Adipose tissue (tissue), 3 donors: ENCODE measurements around the gene EDC3. TPM values are rescaled to one million over a fixed set of nuclear protein-coding genes. Genes with fewer than 3 reads are reported as not detected.
"Not testable (repeated sequence)": the region's sequence is repeated elsewhere in the genome, so short reads cannot be mapped to it uniquely, and the experiment has no call there.

Experiments
- H3K27ac ChIP-seq: one replicate; pipeline ENCODE4 v1.5.1; 2013; ENCODE audit warnings: low read depth, low read length
- WGBS, 3 donors: extraction: QIAGEN DNeasy Blood & Tissue Kit; methylation state at CpG; one replicate each; pipeline ENCODE4 v1.1.7; 2013; 5-methylcytosine and 5-hydroxymethylcytosine counted together
- polyA plus RNA-seq, 3 donors: library from polyadenylated mRNA; stranded (reverse); fragments of 200-250 nt; gene quantifications; one replicate each; pipeline ENCODE4 v1.2.3, GENCODE V29; 2013
- donor health status: healthy with polysubstance abuse.
- donor health status: Bipolar disorder and iron deficiency.
- donor health status: healthy.

EDC3 gene
- polyA plus RNA-seq, 3 donors = 8.4 to 16.2 (median 13.4) TPM

- 72 to 77% (median 72%) methylated on average over 15 of the region's 15 CpGs for WGBS, 3 donors
Measured at GRCh38 chr15:74599156-74599555, 96.7 kb downstream of the EDC3 start.

DNA sequence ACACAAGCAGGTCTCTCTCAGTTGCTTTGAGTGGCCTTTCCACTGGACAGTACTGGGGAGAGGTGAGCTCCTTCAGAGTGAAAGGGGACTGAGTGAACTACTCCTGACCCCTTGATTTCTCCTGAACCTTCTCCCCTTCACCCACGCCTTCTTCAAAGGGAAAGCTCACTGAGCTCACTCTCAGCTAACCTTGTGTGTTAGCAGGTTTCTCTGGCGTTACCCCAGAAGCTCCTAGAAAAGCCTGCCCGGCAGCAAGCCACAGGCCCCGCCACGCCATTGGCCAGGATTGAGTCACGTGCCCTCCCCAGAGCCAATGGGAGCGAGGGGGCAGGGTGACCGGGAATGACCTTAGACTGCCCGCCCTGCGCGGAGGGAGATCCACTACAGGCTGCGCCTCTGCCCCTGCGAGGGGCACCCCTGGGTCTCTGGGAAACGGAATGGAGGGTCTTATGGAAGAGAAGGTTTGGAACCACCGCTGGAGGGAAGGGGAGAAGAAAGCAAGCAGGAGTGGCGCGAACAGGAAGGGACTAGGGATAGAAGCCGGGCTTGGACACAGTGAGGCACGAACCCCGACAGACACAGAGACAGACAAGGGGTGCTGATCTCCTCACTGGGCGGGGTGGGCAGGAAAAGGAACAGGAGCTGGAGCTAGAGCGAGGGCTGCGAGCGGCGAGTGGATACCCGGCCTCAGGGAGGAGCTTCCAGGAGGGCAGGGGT is 97.5 kb downstream of the EDC3 start:
- H3K27ac ChIP-seq = no peak overlapping the region
- WGBS, 3 donors = 0 to 1% (median 1%) methylated on average over 26 of the region's 26 CpGs

More at GRCh38 chr15:74599156-74599555, 96.7 kb downstream of the EDC3 start:
- no peak overlapping the region for H3K27ac ChIP-seq

- WGBS, 3 donors = 84 to 95% (median 90%) methylated on average over 10 to 16 of the region's 16 CpGs
- H3K27ac ChIP-seq = not testable (repeated sequence)
Measured at GRCh38 chr15:74597146-74597705, 98.6 kb downstream of the EDC3 start.

DNA sequence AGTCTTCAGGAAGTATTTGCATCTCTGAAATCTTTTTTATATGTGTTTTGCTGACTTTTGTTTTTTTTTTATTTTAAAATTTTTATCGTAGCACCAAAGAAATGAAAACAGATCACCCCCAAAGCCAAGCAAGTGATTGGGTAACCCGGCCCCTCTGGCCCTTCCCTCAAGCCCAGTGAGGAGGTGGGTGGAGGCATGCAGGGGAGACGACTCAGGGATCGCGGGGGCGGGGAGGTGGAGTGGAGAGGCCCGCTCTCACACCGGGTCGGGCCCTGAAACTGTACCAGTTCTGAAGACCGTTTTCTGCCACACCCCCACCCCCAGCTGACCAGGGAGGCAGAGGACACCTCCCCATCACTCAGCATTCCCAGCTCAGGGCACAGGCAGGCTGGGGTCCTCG is 99.1 kb downstream of the EDC3 start:
- 66 to 87% (median 75%) methylated on average over 5 to 10 of the region's 11 CpGs for WGBS, 3 donors
- H3K27ac ChIP-seq = not testable (repeated sequence)

DNA sequence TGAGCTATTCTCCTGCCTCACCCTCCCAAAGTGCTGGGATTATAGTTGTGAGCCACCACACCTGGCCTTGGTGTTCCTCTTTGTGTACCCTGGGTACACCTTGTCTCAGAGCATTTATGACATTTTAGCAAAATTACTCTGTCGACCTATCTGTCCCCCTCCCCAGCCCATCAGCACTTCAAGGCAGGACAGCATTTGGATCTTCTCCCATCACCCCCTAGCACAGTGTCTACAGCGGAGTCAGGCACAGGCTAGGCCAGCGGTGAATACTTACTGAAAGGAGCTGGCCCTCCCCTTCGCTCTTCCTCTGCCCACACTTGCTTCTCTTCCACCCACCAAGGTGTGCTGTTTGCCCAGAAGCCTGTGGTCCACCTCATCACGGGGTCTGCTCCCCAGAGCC is 100.6 kb downstream of the EDC3 start:
- no peak overlapping the region for H3K27ac ChIP-seq
- 95 to 97% (median 95%) methylated on average over 5 of the region's 5 CpGs for WGBS, 3 donors

GRCh38 chr15:74594455-74594854 is 101.4 kb downstream of the EDC3 start:
- 94 to 97% (median 96%) methylated on average over 4 of the region's 4 CpGs for WGBS, 3 donors

DNA sequence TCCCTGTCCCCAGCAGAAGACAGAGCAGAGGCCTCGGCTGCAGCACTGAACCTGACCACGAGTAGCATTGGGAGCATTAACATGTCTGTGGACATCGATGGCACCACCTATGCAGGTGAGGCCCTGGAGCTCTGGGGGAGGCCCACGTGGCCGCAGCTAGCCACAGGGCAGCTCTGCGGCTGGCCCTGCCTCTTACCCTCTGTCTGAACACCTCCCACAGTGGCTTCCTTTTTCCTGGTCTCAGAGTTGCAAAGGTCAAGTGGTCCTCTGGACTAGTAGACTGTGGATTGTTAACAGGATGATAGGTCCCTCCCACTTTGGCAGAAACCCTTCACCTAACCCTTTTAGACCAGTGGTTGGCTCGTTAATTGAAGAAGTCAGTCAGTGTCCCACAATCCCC is 102.7 kb downstream of the EDC3 start:
- no peak overlapping the region for H3K27ac ChIP-seq
- 80 to 90% (median 87%) methylated on average over 7 of the region's 7 CpGs for WGBS, 3 donors

More at GRCh38 chr15:74594455-74594854, 101.4 kb downstream of the EDC3 start:
- no peak overlapping the region for H3K27ac ChIP-seq

- no peak overlapping the region for H3K27ac ChIP-seq
- 33 to 91% (median 86%) methylated on average over 3 of the region's 3 CpGs for WGBS, 3 donors
Measured at GRCh38 chr15:74592222-74592621, 103.6 kb downstream of the EDC3 start.

- H3K27ac ChIP-seq = no peak overlapping the region
Measured at GRCh38 chr15:74589826-74590225, 106.0 kb downstream of the EDC3 start.

DNA sequence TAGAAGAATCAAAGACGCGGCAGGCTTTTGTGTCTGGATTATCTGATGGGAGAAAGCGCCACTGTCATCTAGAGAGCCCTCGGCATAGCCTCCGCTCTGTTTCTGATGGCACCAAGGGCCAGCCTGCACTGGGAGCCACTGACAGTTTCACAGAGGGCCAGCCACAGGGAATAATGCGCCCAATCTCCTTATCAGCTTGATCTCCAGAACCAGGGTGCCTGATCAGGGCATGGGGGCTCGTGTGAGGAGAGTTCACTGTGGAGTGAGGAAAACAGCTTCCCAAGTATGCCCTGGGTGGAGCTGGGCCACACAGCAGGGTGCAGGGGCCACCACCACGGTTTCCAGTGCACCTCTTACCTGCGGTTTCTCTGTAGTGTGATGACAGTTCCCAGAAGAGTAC is 110.0 kb downstream of the EDC3 start:
- no peak overlapping the region for H3K27ac ChIP-seq
- WGBS, 3 donors = 93 to 98% (median 96%) methylated on average over 9 of the region's 9 CpGs

More at GRCh38 chr15:74589826-74590225, 106.0 kb downstream of the EDC3 start:
- 74 to 90% (median 77%) methylated on average over 6 of the region's 6 CpGs for WGBS, 3 donors

- WGBS, 3 donors = 43 to 64% (median 60%) methylated on average over 3 of the region's 3 CpGs
- no peak overlapping the region for H3K27ac ChIP-seq
Measured at GRCh38 chr15:74585191-74585590, 110.6 kb downstream of the EDC3 start.

- 78 to 91% (median 90%) methylated on average over 4 of the region's 4 CpGs for WGBS, 3 donors
- H3K27ac ChIP-seq = no peak overlapping the region
Measured at GRCh38 chr15:74584779-74585178, 111.0 kb downstream of the EDC3 start.

- H3K27ac ChIP-seq = no peak overlapping the region
- WGBS, 3 donors = 67 to 89% (median 75%) methylated on average over 2 of the region's 2 CpGs
Measured at GRCh38 chr15:74584204-74584603, 111.6 kb downstream of the EDC3 start.

Other genes starting within 250 kb of the EDC3 start
- gene UBL7, start 234.9 kb downstream of the EDC3 start, polyA plus RNA-seq = 10 to 100 TPM; 26.7 to 33.9 (median 31.9) TPM
- 1 to 10 TPM; 2.1 to 3.0 (median 2.6) TPM for gene ARID3B, start 154.8 kb downstream of the EDC3 start, polyA plus RNA-seq
- 10 to 100 TPM; 30.2 to 50.6 (median 50.1) TPM for gene CLK3, start 80.2 kb downstream of the EDC3 start, polyA plus RNA-seq
- gene CYP1A1, start 29.5 kb upstream of the EDC3 start, polyA plus RNA-seq = 10 to 100 TPM in 1 of 3 donors, 1 to 10 TPM in 1, under 1 TPM in 1; 0.21 to 12.7 (median 1.2) TPM
- under 1 TPM in 2 of 3 donors, not detected in 1; 0.07 to 0.27 TPM for gene CYP1A2, start 52.8 kb upstream of the EDC3 start, polyA plus RNA-seq
- 10 to 100 TPM; 13.2 to 33.6 (median 31.7) TPM for gene CSK, start 86.1 kb upstream of the EDC3 start, polyA plus RNA-seq
- under 1 TPM in 1 of 3 donors, not detected in 2; 0.01 TPM for gene LMAN1L, start 116.8 kb upstream of the EDC3 start, polyA plus RNA-seq
- not detected for gene CPLX3, start 130.6 kb upstream of the EDC3 start, polyA plus RNA-seq
- 10 to 100 TPM; 18.1 to 24.7 (median 22.6) TPM for gene ULK3, start 147.1 kb upstream of the EDC3 start, polyA plus RNA-seq
- 10 to 100 TPM; 26.3 to 48.1 (median 34.8) TPM for gene SCAMP2, start 177.3 kb upstream of the EDC3 start, polyA plus RNA-seq
- 10 to 100 TPM; 16.9 to 24.3 (median 24.1) TPM for gene MPI, start 194.0 kb upstream of the EDC3 start, polyA plus RNA-seq
- 10 to 100 TPM; 20.3 to 65.4 (median 43.0) TPM for gene FAM219B, start 210.8 kb upstream of the EDC3 start, polyA plus RNA-seq
- gene COX5A, start 242.0 kb upstream of the EDC3 start, polyA plus RNA-seq = 100 to 1,000 TPM; 192 to 378 (median 239) TPM